ENCODE data around the gene AMPD2. TPM values are rescaled to one million over a fixed set of nuclear protein-coding genes. Genes with fewer than 3 reads are reported as not detected.

AMPD2 gene
- total RNA-seq, 1 experiment from 2014 or later = 69.9 TPM

DNA sequence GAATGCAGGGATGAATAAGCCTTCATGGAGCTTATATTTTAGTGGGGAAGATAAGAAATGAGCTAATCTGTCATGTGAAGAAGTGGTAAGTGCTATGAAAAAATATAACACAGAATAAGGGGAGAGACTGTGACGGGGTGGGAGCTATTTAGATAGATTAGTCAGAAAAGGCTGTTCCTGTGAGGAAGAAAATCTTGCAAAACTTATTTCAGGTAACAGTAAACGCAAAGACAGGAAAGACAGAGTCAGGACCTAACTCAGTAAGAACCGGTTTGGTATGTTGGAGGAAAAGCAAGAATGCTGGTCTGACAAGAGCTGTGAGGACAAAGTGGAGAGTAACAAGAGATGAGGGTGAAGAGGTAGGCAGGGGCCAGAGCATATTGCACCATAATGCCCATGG, 49.2 kb upstream of the AMPD2 start:
- ChIA-PET POLR2A (interaction anchor here (1.5 kb wide), 1 partner anchor 9 kb away, joined by 3 read pairs; no protein-coding TSS in a partner anchor), RAD21 (ENCODE audit: low non-redundant PET in 1 of 2, low total read pairs in 2 of 2, uncharacterized antibody in 2 of 2, unreplicated experiment in 2 of 2) (no interaction called here), CTCF (no interaction called here)
- intact Hi-C loops (cut with micrococcal nuclease) = no loop called here
- ATAC-seq = no peak
- Histone ChIP-seq H3K9me3 (ENCODE audit: control insufficient read depth in 1 of 2, insufficient read depth in 1 of 2, low read depth in 1 of 2, low read length in 2 of 2) (no peaks in the 10 kb centered on the region), H3K79me2 (ENCODE audit: insufficient read depth, low read length) (peaks cover 90% of the 10 kb centered on the region), H3K4me3 (replicated peaks in 1 of 2; ENCODE audit: low read depth in 1 of 2, low read length in 2 of 2) (no peak overlapping the region), H4K20me1 (ENCODE audit: insufficient read depth) (peaks cover 15% of the 10 kb centered on the region; the same call in 1 of the 2 replicates), H2AFZ (ENCODE audit: low read depth, low read length, poor library complexity, severe bottlenecking) (no peak overlapping the region), H3K9ac (ENCODE audit: low read length) (no peak overlapping the region), H3K9me2 (ENCODE audit: insufficient read depth) (no peaks in the 10 kb centered on the region), H3K4me1 (ENCODE audit: control insufficient read depth in 1 of 2, insufficient read depth in 2 of 2, low read length in 2 of 2) (no peaks in the 10 kb centered on the region), H3K27ac (ENCODE audit: low read depth, low read length) (no peak overlapping the region), H3K4me2 (ENCODE audit: low read length) (no peak overlapping the region), H3K36me3 (ENCODE audit: control insufficient read depth in 1 of 2, insufficient read depth in 2 of 2, low read length in 2 of 2) (0 out of 4 replicates have a peak, but pooled peaks cover 0 to 2% of the 10 kb centered on the region in 2 experiments), H3K27me3 (ENCODE audit: insufficient read depth, low read length) (no peaks in the 10 kb centered on the region)
- no peak for DNase-seq (ENCODE audit: low read depth, low spot score)
- TF ChIP-seq, protein P1, sequence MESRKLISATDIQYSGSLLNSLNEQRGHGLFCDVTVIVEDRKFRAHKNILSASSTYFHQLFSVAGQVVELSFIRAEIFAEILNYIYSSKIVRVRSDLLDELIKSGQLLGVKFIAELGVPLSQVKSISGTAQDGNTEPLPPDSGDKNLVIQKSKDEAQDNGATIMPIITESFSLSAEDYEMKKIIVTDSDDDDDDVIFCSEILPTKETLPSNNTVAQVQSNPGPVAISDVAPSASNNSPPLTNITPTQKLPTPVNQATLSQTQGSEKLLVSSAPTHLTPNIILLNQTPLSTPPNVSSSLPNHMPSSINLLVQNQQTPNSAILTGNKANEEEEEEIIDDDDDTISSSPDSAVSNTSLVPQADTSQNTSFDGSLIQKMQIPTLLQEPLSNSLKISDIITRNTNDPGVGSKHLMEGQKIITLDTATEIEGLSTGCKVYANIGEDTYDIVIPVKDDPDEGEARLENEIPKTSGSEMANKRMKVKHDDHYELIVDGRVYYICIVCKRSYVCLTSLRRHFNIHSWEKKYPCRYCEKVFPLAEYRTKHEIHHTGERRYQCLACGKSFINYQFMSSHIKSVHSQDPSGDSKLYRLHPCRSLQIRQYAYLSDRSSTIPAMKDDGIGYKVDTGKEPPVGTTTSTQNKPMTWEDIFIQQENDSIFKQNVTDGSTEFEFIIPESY (IDR thresholded peaks at IDR 0.05; ENCODE audit: extremely low read depth, insufficient replicate concordance, low read length) = no peak
- no TSS peak for BruUV-seq (replicated peaks)

DNA sequence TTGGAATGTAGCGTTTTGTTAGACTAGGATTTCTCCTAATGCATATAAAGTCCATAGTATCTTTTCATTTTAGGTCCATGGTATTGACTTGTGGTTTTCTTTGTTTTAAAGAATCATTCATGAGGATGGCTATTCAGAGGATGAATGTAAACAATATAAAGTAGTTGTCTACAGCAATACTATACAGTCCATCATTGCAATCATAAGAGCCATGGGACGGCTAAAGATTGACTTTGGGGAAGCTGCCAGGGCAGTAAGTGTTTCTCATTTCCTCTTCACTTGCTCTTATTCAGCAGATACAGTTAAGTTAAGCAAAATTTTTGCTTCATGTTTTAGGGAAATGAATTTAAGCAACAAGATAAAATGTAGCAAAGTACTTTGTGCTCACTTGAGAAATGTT, 45.9 kb upstream of the AMPD2 start:
- intact Hi-C loops (cut with micrococcal nuclease) = no loop called here
- no peaks in the 10 kb centered on the region for H3K9me3 ChIP-seq (ENCODE audit: control insufficient read depth in 1 of 2, insufficient read depth in 1 of 2, low read depth in 1 of 2, low read length in 2 of 2)
- H3K9me2 ChIP-seq (ENCODE audit: insufficient read depth) = no peaks in the 10 kb centered on the region
- no peak overlapping the region for H3K9ac ChIP-seq (ENCODE audit: low read length)
- peaks cover 69% of the 10 kb centered on the region for H3K79me2 ChIP-seq (ENCODE audit: insufficient read depth, low read length)
- H3K4me1 ChIP-seq (ENCODE audit: control insufficient read depth in 1 of 2, insufficient read depth in 2 of 2, low read length in 2 of 2) = no peaks in the 10 kb centered on the region
- ChIA-PET POLR2A (interaction anchor here (1.0 kb wide), 1 partner anchor 9 kb away, joined by 3 read pairs; no protein-coding TSS in a partner anchor), RAD21 (ENCODE audit: low non-redundant PET in 1 of 2, low total read pairs in 2 of 2, uncharacterized antibody in 2 of 2, unreplicated experiment in 2 of 2) (no interaction called here), CTCF (no interaction called here)
- no peaks in the 10 kb centered on the region for H3K27me3 ChIP-seq (ENCODE audit: insufficient read depth, low read length)
- DNase-seq (ENCODE audit: low read depth, low spot score) = no peak
- H2AFZ ChIP-seq (ENCODE audit: low read depth, low read length, poor library complexity, severe bottlenecking) = no peak overlapping the region
- H3K27ac ChIP-seq (ENCODE audit: low read depth, low read length) = no peak overlapping the region
- H4K20me1 ChIP-seq (ENCODE audit: insufficient read depth) = peaks cover 4% of the 10 kb centered on the region; the same call in 1 of the 2 replicates
- H3K36me3 ChIP-seq (ENCODE audit: control insufficient read depth in 1 of 2, insufficient read depth in 2 of 2, low read length in 2 of 2) = 0 out of 4 replicates have a peak, but pooled peaks cover 0 to 2% of the 10 kb centered on the region in 2 experiments
- TF ChIP-seq, protein P1 (IDR thresholded peaks at IDR 0.05; ENCODE audit: extremely low read depth, insufficient replicate concordance, low read length) = no peak
- TF ChIP-seq CEBPB (IDR thresholded peaks at IDR 0.05; ENCODE audit: low read depth) = no peak
- no peak for TF ChIP-seq EGR1 (IDR thresholded peaks at IDR 0.05; ENCODE audit: low read depth)
- no peak for TF ChIP-seq EZH2 (IDR thresholded peaks at IDR 0.05)
- no peak for TF ChIP-seq EZH2phosphoT487 (IDR thresholded peaks at IDR 0.05; ENCODE audit: borderline replicate concordance)
- no peak for TF ChIP-seq YY1 (IDR thresholded peaks at IDR 0.05; ENCODE audit: extremely low read depth, insufficient replicate concordance, low read depth, low read length)
- no peak for TF ChIP-seq ELF1 (IDR thresholded peaks at IDR 0.05; ENCODE audit: borderline replicate concordance, low read depth)
- TF ChIP-seq TCF7L2 (IDR thresholded peaks at IDR 0.05; ENCODE audit: borderline replicate concordance, extremely low read depth, insufficient read depth, insufficient read length) = no peak
- no peak for TF ChIP-seq SRF (IDR thresholded peaks at IDR 0.05; ENCODE audit: low read depth)
- TF ChIP-seq, protein P2, sequence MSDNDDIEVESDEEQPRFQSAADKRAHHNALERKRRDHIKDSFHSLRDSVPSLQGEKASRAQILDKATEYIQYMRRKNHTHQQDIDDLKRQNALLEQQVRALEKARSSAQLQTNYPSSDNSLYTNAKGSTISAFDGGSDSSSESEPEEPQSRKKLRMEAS (IDR thresholded peaks at IDR 0.05) = no peak
- H3K4me3 ChIP-seq (replicated peaks in 1 of 2; ENCODE audit: low read depth in 1 of 2, low read length in 2 of 2) = no peak overlapping the region
- no TSS peak for BruUV-seq (replicated peaks)
- ATAC-seq = no peak
- no peak overlapping the region for H3K4me2 ChIP-seq (ENCODE audit: low read length)
